NCI-H146 treated with DMSO at 0.1 percent for 48 hours (cell line): ENCODE results near the gene USP36.
A peak's percentile ranks its signal among the peaks of the same experiment; 100 is the strongest.
"Not testable (repeated sequence)": the region's sequence is repeated elsewhere in the genome, so short reads cannot be mapped to it uniquely, and the experiment has no call there.

Source experiments
- DNase-seq: peaks from one replicate; lab custom pipeline; 2025; ENCODE audit not compliant: unreplicated experiment; lab: John Stamatoyannopoulos, UW

The USP36 gene

DNA sequence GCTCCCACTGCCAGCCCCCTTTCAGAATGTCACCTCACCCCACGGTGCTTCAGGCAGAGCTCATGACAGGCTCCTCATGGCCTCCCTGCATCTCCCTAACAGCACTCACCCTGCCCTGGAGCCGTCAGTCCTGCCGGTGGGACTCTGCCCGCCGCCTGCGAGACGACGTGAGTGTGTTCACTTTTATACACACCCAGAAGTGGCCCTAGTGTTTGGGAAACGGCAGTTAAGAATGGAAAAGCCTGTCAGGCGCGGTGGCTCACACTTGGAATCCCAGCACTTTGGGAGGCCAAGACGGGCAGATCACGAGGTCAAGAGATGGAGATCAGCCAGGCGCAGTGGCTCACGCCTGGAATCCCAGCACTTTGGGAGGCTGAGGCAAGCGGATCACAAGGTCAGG lies 46.2 kb downstream of the USP36 start:
- DNase-seq = no peak

DNA sequence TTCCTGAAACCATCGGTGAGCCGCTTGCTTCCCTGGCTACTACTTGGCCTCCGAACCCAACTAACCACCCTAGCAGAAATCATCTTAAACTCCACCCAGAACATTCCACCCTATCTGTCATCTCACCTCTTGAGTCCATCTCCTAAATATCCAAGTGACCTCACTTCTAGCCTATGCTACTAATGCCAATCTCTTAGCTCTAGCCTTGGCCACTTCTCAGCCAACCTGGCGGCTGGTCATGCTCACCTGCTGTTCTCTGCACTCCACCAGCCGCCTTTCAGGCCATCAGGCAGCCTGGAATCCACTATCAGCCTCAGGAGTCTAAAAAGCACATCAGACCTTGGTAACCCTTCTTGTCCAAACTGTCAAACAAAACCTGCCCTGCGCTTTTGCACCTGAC lies 46.6 kb downstream of the USP36 start:
- no peak for DNase-seq

DNA sequence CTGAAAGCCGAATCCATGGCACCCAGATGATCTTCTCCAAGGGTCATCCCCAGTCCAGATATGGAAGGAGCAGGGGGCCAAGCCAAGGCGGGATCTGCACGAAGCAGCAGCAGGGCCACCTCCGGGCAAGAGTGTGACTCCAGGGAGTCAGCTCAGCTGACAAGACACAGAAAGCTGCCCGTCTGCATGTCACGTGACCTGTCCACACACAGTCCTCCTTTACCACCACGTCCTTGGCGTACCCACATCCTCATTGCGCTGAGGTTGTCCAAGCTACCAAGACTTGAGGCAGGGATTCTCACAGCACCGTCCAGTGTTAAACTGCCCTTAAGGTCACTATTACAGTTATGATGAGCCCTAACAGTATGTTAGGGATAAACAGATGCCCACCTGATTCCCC lies 47.2 kb downstream of the USP36 start:
- DNase-seq = no peak

DNA sequence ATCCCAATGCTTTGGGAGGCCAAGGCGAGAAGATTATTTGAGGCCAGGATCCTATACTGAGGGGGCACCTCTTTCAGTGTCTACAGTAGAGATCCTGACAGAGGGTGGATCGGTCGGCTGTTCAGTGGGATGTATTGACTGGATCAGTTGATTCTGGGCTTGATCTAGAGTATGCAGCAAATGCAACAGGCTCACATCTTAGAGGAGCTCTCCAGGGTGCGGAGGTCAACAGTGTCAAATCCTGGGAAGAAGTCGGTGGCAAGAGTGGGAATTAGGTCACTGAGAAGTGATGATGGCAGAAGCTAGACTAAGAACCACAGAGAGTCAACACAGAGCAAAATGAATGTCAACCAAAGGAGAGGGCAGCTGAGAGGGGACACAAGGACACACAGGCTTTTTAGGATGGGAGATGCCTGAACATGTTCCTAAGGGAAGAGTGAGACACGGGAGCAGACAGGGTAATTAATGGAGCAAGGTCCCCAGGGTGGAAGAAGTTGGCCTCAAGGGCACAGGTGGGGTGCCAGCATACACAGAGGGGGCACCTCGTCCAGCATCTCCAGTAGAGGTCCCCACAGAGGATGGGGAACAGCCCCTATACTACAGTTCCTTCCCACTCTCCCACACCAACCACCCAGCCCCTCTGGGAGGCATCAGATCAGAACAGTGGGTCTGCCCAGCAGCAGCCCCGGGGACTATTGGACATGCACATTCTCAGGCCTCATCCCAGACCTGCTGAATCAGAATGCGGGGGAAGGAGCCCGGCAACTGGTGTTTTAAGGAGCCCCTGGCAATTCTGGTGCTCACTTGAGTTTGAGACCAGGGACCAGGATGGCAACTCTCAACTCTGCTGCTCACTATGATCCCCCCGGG lies 48.5 kb downstream of the USP36 start:
- DNase-seq = no peak

DNA sequence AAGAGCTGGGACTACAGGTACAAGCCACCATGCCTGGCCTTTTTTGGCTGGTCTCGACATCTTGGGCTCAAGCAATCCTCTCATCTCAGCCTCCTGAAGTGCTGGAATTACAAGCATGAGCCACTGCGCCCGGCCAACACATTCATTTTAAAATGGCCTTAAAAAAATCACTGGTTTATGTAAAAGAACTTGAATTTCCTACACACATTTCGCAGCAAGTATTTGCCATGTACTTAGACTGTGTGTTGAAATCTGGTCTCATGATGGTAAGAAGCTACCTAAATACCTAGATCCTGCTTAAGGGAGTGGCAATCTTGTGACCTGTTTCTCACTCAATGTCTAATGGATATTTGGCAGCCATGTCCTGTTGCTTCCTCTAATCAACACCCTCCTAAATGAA lies 50.1 kb downstream of the USP36 start:
- no peak for DNase-seq

DNA sequence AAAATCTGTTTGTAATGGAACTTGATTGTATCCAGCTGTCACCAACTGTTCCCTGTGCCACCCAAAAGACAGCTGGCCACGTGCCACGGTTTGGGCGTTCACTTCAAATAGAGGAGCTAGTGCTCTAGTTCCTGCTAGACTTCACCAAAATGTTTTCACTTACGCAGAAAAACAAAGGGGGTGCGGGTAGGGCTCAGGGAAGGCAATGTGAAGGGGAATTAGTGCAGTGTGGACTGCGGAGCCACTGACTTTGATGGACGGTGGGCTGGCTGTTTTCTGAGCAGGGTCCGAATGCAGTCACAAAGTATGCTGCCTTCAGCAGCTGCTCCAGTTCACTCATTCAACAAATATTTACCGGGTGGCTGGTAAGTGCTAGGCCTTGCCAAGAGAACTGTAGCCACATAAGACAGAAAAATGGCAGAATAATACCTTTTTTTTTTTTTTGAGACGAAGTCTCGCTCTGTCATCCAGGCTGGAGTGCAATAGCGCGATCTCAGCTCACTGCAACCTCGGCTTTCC lies 50.9 kb downstream of the USP36 start:
- no peak for DNase-seq

DNA sequence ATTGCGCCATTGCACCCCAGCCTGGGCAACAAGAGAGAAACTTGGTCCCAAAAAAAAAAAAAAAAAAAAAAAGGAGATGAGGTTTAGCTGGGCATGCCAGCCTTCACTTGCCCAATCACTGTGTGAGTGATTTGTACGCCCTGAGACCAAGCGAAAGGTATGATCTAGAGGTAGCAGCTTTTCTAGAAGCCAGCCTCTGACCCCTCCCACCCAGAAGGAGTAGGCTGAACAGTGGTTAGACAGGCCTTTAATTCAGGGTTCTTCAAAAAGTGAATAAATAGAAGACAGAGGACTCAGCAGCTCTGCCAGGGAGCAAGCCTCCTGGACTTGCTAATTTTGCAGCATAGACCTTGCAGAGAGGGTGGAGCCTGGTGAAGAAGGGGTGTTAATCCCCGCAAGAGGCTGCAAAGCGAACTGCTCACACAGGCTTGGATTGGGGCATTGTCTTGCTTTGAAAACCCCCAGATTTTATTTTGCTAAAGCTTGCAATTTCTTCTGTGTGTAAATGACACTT lies 51.4 kb downstream of the USP36 start:
- no peak for DNase-seq

DNA sequence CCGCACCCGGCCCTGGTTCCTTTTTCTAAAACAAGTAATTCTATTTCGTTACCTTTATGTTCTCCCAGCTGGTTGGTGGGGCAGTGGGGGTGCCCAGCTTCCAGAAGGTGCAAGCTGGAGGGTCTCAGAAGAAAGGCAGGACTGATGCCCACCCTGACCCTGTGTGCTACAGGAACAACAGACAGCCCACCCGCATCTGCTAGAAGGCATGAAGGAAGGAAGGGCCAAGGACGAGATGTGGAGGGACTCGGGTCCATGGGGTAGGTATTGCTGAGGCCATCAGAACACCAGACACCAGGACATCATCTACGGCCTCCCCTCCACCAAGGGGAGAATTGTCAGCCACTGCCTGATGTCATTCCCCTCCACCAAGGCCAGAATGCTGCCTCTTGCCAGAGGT lies 52.2 kb downstream of the USP36 start:
- no peak for DNase-seq

DNA sequence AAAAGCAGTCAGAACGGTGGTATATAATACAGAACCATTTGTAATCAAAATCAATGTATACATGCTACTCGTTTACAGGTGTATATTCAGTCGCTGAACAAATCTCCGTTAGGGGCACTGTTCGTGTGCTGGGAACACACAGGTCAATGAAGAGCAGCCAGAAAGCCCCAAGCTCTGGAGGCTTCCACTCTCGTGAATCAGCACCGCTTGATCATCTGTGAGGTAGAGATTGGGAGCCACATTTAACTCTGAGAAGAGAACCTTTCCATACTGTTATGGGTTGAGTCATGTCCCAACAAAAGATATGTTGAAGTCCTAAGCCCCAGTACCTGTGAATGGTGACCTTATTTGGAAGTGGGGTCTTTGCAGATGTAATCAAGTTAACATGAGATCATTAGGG lies 53.2 kb downstream of the USP36 start:
- DNase-seq = no peak

DNA sequence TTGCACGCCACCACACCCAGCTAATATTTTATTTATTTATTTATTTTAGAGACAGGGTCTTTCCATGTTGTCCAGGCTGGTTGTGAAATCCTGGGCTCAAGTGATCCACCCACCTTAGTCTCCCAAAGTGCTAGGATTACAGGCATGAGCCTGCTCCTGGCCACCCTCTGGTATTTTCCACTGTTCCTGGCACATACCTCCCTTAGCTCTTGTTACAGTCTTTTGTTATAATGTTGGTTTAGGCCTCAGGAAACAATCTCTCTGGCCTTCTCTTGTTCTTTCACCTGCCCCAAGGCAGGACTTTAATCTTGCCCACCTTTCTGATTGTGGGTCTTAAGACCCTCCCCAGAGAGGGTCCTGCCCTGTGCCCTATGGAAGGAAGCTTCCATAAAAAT lies 55.0 kb downstream of the USP36 start:
- peak; percentile 8 for DNase-seq

DNA sequence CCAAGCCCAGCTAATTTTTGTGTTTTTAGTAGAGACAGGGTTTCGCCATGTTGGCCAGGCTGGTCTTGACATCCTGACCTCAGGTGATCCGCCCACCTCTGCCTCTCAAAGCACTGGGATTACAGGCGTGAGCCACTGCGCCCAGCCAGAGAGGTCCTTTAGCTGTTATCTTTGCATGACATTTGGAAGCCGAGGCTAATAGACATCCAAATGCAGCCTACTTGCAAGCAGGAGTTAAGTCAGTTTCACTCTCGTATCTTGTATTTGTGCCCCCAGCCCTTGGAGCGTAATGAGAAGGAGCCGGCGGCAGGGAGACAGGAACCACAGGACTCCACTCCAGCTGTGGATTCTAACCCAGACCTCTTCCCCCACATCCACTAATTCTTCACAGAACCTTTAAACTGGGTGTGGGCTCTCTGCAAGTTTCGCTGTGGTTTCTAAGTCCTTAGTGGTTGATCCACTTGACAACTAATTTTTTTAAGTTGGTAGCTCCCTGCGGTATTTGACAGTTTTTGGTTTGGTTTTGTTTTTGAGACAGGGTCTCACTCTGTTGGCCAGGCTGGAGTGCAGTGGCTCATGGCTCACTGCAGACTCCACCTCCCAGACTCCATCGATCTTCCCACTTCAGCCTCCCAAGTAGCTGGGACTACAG lies 55.5 kb downstream of the USP36 start:
- DNase-seq = no peak

DNA sequence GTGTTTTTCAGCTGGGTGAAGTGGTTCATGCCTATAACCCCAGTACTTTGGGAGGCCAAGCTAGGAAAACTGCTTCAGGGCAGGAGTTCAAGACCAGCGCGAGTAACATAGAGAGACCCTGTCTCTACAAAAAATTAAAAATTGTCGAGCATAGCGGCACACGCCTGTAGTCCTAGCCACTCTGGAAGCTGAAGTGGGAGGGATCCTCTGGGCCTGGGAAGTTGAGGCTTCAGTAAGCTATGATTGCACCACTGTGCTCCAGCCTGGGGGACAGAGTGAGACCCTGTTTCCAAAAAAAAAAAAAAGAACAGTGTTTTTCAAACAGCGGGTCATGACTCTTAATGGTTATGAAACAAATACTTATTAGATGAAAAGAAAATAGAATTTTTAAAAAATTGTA lies 56.3 kb downstream of the USP36 start:
- DNase-seq = no peak

DNA sequence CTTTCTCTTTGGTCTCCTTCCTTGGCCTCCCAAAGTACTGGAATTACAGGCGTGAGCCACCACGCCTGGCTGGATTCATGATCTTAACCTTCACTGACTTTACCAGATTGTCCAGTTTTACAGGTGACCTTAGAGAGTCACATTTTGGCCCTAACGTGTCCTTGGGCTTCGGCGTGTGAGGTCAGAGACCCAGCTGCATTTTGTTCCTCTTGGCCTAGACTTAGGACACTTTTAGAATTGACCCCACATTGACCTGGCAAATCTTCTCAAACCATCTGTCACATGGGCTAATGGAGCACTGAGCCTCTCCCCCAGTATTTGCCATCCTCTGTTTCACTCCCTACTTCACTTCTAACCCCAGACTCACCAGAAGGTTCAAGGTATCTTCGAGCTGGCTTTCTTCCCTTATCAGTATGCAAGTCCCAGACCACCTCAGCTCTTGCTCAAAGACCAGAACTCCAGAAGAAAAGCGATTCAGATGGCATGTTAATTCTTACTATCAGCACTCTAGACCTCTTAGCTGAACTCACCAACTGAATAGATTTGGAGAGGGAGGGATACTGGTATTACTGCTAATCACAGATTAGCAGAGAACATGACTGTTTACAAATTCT lies 56.8 kb downstream of the USP36 start:
- no peak for DNase-seq

DNA sequence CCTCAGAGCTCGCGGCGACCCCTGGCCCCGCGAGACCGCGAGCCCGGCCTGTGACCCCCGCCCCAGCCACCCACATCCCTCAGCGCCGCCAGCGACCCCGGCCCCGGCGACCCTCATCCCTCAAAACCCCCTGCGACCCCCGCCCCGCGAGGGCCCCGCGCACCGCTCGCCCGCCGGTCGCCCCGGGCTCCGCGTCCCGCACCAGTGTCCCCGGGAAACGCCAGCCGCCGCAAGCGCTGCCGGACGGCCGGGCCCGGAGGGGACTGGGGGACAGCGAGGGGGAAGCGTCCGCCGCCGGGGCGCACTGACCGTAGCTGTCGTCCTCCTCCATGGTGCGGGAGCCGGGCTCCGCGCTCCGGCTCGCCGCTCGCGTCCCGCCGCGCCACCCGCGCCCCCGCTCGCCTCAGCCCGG lies 58.7 kb downstream of the USP36 start, which contains the start of gene CYTH1:
CYTH1 (minus strand) TSS at position 381 of the 412 bp plus-strand sequence; CDS start at position 331, 50 bp downstream.
- no peak for DNase-seq

DNA sequence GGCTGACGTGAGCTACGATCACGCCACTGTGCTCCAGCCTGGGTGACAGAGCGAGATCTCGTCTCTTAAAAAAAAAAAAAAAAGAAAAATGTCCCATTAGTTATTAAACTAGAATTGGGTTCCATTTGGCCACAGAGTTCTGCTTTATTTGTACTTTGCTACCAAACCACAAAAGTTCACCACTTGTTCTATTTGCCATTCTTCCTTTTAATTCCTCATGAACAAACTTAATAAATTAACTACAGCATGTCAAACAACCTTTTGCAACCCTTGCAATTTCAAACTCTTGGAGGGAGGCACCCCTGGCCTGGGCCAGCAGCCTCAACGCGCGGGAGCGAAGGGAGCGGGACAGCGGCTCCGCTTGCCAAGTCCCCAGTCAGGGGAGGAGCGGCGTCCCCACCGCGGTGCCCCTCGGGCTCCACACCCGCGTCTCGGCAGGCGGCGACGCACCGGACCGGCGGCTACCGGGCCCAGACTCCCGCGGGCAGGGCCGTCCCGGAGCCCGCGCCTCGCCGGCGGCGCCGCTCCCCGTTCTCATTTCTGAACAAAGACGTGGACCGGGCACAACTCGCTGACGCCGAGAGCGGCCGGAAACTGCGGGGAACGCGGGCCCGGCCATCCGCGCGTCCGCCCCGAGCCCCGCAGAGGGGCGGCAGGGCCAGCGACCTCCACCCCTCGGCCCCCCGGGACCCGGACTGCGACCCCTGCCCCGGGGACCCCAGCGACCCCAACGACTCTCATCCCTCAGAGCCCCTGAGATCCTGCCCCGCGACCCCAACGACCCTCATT lies 59.3 kb downstream of the USP36 start:
- DNase-seq = no peak

DNA sequence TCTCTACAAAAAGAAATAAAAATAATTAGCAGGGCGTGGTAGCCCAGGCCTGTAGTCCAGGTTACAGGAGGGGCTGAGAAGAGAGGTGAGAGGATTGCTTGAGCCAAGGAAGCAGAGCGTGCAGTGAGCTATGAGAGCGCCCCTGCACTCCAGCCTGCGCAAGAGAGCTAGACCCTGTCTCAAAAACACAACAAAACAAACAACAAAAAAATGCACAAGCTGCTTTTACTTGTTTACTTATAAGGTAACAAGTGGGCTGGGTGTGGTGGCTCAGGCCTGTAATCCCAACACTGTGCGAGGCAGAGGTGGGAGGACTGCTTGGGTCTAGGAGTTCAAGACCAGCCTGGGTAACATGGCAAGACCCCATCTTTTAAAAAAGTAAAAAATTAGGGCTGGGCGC lies 60.3 kb downstream of the USP36 start:
- DNase-seq = no peak

DNA sequence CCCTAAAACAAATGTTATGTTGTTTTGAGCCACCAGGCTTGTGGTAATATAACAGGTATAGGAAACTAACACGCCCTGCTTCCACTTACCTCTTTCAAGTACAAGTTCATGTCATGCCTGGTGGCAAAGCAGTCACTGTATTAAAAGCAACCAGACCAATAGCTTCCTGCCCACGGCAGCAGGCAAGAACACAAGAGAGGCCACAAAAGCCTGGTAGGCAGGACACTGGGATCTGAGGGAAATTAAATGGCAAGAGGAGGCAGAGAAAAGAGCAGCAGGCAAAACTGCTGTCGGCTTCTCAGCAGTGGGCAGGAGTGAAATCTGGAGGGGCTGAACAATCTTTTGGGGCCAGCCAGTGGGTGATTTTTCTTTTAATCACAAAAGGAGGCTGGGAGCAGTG lies 60.8 kb downstream of the USP36 start:
- DNase-seq = no peak

DNA sequence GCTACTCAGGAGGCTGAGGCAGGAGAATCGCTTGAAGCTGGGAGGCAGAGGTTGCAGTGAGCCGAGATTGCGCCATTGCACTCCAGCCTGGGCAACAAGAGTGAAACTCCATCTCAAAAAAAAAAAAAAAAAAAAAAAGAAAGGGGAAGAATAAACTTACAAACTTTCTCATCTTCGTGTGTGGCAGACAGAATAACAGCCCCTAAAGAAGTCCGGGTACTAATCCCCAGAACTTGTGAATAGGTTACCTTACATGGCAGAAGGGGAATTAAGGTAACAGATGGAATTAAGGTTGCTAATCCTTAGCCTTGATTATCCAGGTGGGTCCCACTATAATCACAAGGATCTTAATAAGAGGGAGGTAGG lies 61.3 kb downstream of the USP36 start:
- DNase-seq = not testable (repeated sequence)

DNA sequence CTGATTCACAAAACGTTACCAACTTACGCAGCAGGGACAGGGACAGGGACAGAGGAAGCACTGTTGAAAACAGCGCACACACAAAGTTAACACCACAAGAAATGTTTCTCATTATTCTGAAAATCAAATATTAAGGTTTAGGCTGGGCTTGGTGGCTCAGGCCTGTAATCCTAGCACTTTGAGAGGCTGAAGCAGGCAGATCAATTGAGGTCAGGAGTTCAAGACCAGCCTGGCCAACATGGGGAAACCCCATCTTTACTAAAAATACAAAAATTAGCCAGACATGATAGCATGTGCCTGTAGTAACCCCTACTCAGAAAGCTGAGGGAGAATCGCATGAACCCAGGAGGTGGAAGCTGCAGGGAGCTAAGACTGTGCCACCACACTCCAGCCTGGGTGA lies 62.7 kb downstream of the USP36 start:
- DNase-seq = no peak

DNA sequence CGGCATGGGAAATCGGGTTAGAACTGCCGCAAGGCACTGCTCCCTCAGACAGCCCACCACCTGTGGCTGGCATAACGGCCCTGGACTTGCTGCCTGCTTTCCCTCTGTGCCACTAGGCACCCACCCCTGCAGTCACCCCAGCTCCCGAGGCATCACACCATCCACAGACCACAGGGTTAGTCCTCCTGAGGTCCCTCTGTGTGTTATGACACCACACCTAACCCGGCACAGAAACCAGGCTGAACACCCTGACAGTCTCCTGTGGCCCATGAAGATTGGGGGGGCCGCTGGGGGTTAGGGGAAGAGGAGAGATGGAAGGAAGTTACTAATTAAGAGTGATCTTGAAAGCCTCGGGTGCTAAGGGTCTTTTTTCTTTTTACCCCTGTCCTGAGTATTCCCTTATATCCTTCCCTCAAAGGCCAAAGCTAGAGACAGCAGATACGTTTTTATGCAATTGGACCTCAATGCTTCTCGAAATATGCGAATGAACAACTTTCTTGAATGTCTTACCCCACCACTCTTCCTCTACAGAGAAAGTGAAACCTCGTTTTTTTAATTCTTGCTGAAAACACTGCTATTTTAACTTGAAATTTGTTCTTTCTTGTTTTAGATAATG lies 65.5 kb downstream of the USP36 start:
- DNase-seq = no peak

DNA sequence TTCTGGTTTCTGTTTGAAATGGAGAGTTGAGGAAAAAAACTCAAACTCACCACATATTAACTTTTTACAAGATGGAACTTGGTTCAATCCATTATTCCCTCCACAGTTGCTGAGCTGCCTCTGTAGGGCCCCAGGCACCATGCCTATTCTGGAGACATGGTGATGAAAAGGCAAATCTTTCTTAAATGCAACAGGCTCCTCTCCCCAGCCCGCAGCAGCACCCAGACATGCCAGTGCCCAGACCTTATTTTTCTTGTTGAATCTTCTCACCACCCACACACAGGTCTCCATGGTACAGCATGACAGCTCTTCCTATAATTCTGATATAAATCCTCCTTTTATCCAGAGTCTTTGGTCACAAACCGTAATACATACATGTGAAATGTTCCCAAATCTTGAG lies 66.2 kb downstream of the USP36 start:
- DNase-seq = no peak
